CD8-positive, alpha-beta memory T cell (primary cell): Measurements from ENCODE around the gene MRPL10. TPM values are rescaled to one million over a fixed set of nuclear protein-coding genes. Genes with fewer than 3 reads are reported as not detected.

Experiments
- CTCF ChIA-PET: fragments of 350-600 bp; sonication (Branson Sonifier 250); formaldehyde crosslinking; loops from one replicate; lab custom pipeline; 2021; ENCODE audit warnings: antibody characterized with exemption; lab: Charles Lee
- POLR2A ChIA-PET: fragments of 350-600 bp; sonication (Branson Sonifier 250); formaldehyde crosslinking; loops from one replicate; lab custom pipeline; 2021; ENCODE audit warnings: antibody characterized with exemption; lab: Charles Lee
- DNase-seq, 5 donors: peaks; one replicate each; pipeline versions ENCODE4 v3.0.0 to v3.0.0-alpha.2; 2020 to 2022; ENCODE audit warnings: mixed read lengths in 1 of 5
- H3K27ac ChIP-seq: one replicate; pipeline ENCODE4 v1.7.0; 2013; ENCODE audit warnings: low read depth, mild to moderate bottlenecking, low read length, moderate library complexity
- H3K27me3 ChIP-seq: 2 replicates; pipeline ENCODE4 v1.7.0; 2013; ENCODE audit warnings: low read length, mild to moderate bottlenecking; ENCODE audit not compliant: insufficient read depth, poor library complexity, severe bottlenecking
- H3K36me3 ChIP-seq: 2 replicates; pipeline ENCODE4 v1.7.0; 2013; ENCODE audit warnings: mild to moderate bottlenecking, low read length, moderate library complexity; ENCODE audit not compliant: insufficient read depth
- H3K4me1 ChIP-seq: 2 replicates; pipeline ENCODE4 v1.7.0; 2013; ENCODE audit warnings: mild to moderate bottlenecking, low read length, moderate library complexity; ENCODE audit not compliant: insufficient read depth
- H3K4me3 ChIP-seq: 2 replicates; pipeline ENCODE4 v1.7.0; 2013; ENCODE audit warnings: mild to moderate bottlenecking, low read length
- H3K9me3 ChIP-seq: 2 replicates; pipeline ENCODE4 v1.7.0; 2013; ENCODE audit warnings: mild to moderate bottlenecking, low read length
- H3K27ac Mint-ChIP-seq, 8 donors: one replicate each; pipeline ENCODE4 v1.8.0; 2020 to 2021; ENCODE audit warnings: mixed read lengths in 8 of 8, mild to moderate bottlenecking in 6 of 8, inconsistent platforms in 3 of 8, moderate library complexity in 3 of 8
- H3K27me3 Mint-ChIP-seq, 2 donors: one replicate each; pipeline ENCODE4 v1.8.0; 2020 to 2021; ENCODE audit warnings: mixed read lengths in 2 of 2, mild to moderate bottlenecking in 1 of 2, moderate library complexity in 1 of 2
- H3K36me3 Mint-ChIP-seq, 3 donors: one replicate each; pipeline ENCODE4 v1.8.0; 2020 to 2021; ENCODE audit warnings: mixed read lengths in 3 of 3, inconsistent platforms in 1 of 3, mild to moderate bottlenecking in 1 of 3
- H3K4me1 Mint-ChIP-seq, 3 donors: one replicate each; pipeline ENCODE4 v1.8.0; 2020 to 2021; ENCODE audit warnings: mixed read lengths in 3 of 3, inconsistent platforms in 1 of 3, mild to moderate bottlenecking in 1 of 3
- H3K4me3 Mint-ChIP-seq, 7 donors: one replicate each; pipeline ENCODE4 v1.8.0; 2020 to 2021; ENCODE audit warnings: mixed read lengths in 7 of 7, mild to moderate bottlenecking in 6 of 7, moderate library complexity in 4 of 7, inconsistent platforms in 2 of 7
- H3K9me3 Mint-ChIP-seq, 5 donors: one replicate each; pipeline ENCODE4 v1.8.0; 2020 to 2022; ENCODE audit warnings: mixed read lengths in 5 of 5, mild to moderate bottlenecking in 3 of 5, moderate library complexity in 2 of 5, inconsistent platforms in 1 of 5
- polyA plus RNA-seq: library from polyadenylated mRNA; unstranded; fragments of 300-500 nt; fragmentation: Illumina TruSeq; gene quantifications from one replicate; pipeline ENCODE4 v1.2.3, GENCODE V29; 2021
- total RNA-seq, 2 experiments: library from RNA; stranded (reverse); gene quantifications; one replicate each; pipeline ENCODE4 v1.2.3, GENCODE V29; 2021

MRPL10 gene
- total and polyA plus RNA-seq, 3 experiments from 2014 or later: 59.8 to 67.7 (median 67.0) TPM

DNA sequence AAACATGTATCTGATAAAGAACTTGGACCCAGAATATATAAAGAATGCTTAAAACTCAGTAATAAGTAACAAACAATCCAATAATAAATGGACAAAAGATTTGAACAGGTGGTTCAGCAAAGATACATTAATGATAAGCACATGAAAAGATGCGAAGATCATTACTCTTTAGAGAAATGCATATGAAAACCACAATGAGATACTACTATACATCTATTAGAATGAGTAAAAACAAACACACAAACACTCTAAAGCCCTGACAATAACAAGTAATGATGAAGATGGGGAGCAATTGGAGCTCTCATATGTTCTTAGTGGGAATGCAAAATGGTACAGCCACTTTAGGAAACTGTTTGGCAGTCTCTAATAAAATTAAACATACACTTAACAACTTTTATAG is 38.9 kb downstream of the MRPL10 start:
- Histone ChIP-seq H3K27ac (no peak overlapping the region), H3K27me3 (peaks cover 18% of the 10 kb centered on the region), H3K9me3 (no peaks in the 10 kb centered on the region), H3K36me3 (no peaks in the 10 kb centered on the region), H3K4me1 (peaks cover 5% of the 10 kb centered on the region), H3K4me3 (no peak overlapping the region)
- Mint-ChIP-seq H3K27ac (no peak overlapping the region), H3K4me3 (no peak overlapping the region), H3K27me3 (peaks cover 47 to 68% of the 10 kb centered on the region in 2 donors), H3K36me3 (no peaks in the 10 kb centered on the region), H3K4me1 (peaks cover 9 to 16% (median 15%) of the 10 kb centered on the region in 3 donors), H3K9me3 (peaks cover 0 to 3% (median 0%) of the 10 kb centered on the region in 5 donors)
- ChIA-PET CTCF (interaction anchor here (1.2 kb wide), 1 partner anchor 59 kb away, joined by 3 read pairs; the partner anchor contains the start of gene TBX21), POLR2A (no interaction called here)
- DNase-seq: no peak

- peaks cover 18% of the 10 kb centered on the region for H3K27me3 ChIP-seq
- H3K9me3 Mint-ChIP-seq: peaks cover 0 to 3% (median 0%) of the 10 kb centered on the region in 5 donors
- H3K36me3 ChIP-seq: no peaks in the 10 kb centered on the region
- no peaks in the 10 kb centered on the region for H3K9me3 ChIP-seq
- ChIA-PET CTCF (interaction anchor here (1.2 to 2.1 kb wide), 2 partner anchors 11 to 91 kb away, joined by 3 to 10 read pairs; no protein-coding TSS in a partner anchor), POLR2A (interaction anchor here (0.6 kb wide), 1 partner anchor 119 kb away, joined by 3 read pairs; no protein-coding TSS in a partner anchor)
- peaks cover 5% of the 10 kb centered on the region for H3K4me1 ChIP-seq
- peak overlapping the region in 2 of 7 donors; percentile 58 to 73 for H3K4me3 Mint-ChIP-seq
- H3K27ac Mint-ChIP-seq: no peak overlapping the region
- peaks cover 9 to 16% (median 15%) of the 10 kb centered on the region in 3 donors for H3K4me1 Mint-ChIP-seq
- no peak for DNase-seq
- H3K27me3 Mint-ChIP-seq: peaks cover 47 to 65% of the 10 kb centered on the region in 2 donors
- no peak overlapping the region for H3K4me3 ChIP-seq
- no peak overlapping the region for H3K27ac ChIP-seq
- no peaks in the 10 kb centered on the region for H3K36me3 Mint-ChIP-seq
Measured at GRCh38 chr17:47791025-47791424, 40.3 kb downstream of the MRPL10 start.

- peaks cover 9 to 16% (median 15%) of the 10 kb centered on the region in 3 donors for H3K4me1 Mint-ChIP-seq
- no peak overlapping the region for H3K27ac Mint-ChIP-seq
- ChIA-PET CTCF (interaction anchor here (0.7 to 2.1 kb wide), 9 partner anchors 57 to 128 kb away, joined by 3 to 10 read pairs (median 4); partner anchors contain the start of genes TBKBP1 and TBX21), POLR2A (interaction anchor here (0.8 kb wide), 1 partner anchor 57 kb away, joined by 4 read pairs; the partner anchor contains the start of gene TBX21)
- Histone ChIP-seq H3K27ac (no peak overlapping the region), H3K36me3 (no peaks in the 10 kb centered on the region), H3K27me3 (peaks cover 18% of the 10 kb centered on the region), H3K4me3 (peak overlapping the region; percentile 41), H3K9me3 (no peaks in the 10 kb centered on the region), H3K4me1 (peaks cover 5% of the 10 kb centered on the region)
- peak; percentile 25 to 71 (median 43) for DNase-seq
- H3K9me3 Mint-ChIP-seq: peaks cover 0 to 3% (median 0%) of the 10 kb centered on the region in 5 donors
- H3K36me3 Mint-ChIP-seq: no peaks in the 10 kb centered on the region
- H3K4me3 Mint-ChIP-seq: peak overlapping the region; percentile 49 to 89 (median 78)
- H3K27me3 Mint-ChIP-seq: peaks cover 43 to 60% of the 10 kb centered on the region in 2 donors
Measured at GRCh38 chr17:47789611-47790561, 41.5 kb downstream of the MRPL10 start.

- no peak overlapping the region for H3K27ac Mint-ChIP-seq
- H3K4me3 ChIP-seq: no peak overlapping the region
- H3K4me3 Mint-ChIP-seq: no peak overlapping the region
- H3K36me3 Mint-ChIP-seq: no peaks in the 10 kb centered on the region
- peaks cover 9 to 13% (median 13%) of the 10 kb centered on the region in 3 donors for H3K4me1 Mint-ChIP-seq
- H3K27me3 Mint-ChIP-seq: peaks cover 18 to 52% of the 10 kb centered on the region in 2 donors
- DNase-seq: no peak
- POLR2A ChIA-PET: interaction anchor here (1.0 kb wide), 1 partner anchor 53 kb away, joined by 3 read pairs; the partner anchor contains the start of gene TBX21
- H3K36me3 ChIP-seq: no peaks in the 10 kb centered on the region
- peaks cover 8% of the 10 kb centered on the region for H3K27me3 ChIP-seq
- peaks cover 0 to 3% (median 0%) of the 10 kb centered on the region in 5 donors for H3K9me3 Mint-ChIP-seq
- no peak overlapping the region for H3K27ac ChIP-seq
- CTCF ChIA-PET: interaction anchor here (1.4 kb wide), 1 partner anchor 92 kb away, joined by 3 read pairs; no protein-coding TSS in a partner anchor
- no peaks in the 10 kb centered on the region for H3K9me3 ChIP-seq
- H3K4me1 ChIP-seq: peaks cover 5% of the 10 kb centered on the region
Measured at GRCh38 chr17:47785538-47786123, 45.7 kb downstream of the MRPL10 start.

- Histone ChIP-seq H3K36me3 (no peaks in the 10 kb centered on the region), H3K27me3 (peaks cover 11% of the 10 kb centered on the region), H3K4me3 (no peak overlapping the region), H3K4me1 (no peaks in the 10 kb centered on the region), H3K27ac (no peak overlapping the region), H3K9me3 (no peaks in the 10 kb centered on the region)
- no peaks in the 10 kb centered on the region for H3K9me3 Mint-ChIP-seq
- ChIA-PET CTCF (interaction anchor here (1.7 to 2.1 kb wide), 2 partner anchors 15 to 48 kb away, joined by 5 to 7 read pairs; partner anchors contain the start of gene TBX21), POLR2A (no interaction called here)
- H3K27me3 Mint-ChIP-seq: peaks cover 16 to 57% of the 10 kb centered on the region in 2 donors
- H3K27ac Mint-ChIP-seq: no peak overlapping the region
- no peak for DNase-seq
- peaks cover 4 to 8% (median 5%) of the 10 kb centered on the region in 3 donors for H3K4me1 Mint-ChIP-seq
- H3K4me3 Mint-ChIP-seq: no peak overlapping the region
- H3K36me3 Mint-ChIP-seq: no peaks in the 10 kb centered on the region
Measured at GRCh38 chr17:47781397-47781796, 49.9 kb downstream of the MRPL10 start.

DNA sequence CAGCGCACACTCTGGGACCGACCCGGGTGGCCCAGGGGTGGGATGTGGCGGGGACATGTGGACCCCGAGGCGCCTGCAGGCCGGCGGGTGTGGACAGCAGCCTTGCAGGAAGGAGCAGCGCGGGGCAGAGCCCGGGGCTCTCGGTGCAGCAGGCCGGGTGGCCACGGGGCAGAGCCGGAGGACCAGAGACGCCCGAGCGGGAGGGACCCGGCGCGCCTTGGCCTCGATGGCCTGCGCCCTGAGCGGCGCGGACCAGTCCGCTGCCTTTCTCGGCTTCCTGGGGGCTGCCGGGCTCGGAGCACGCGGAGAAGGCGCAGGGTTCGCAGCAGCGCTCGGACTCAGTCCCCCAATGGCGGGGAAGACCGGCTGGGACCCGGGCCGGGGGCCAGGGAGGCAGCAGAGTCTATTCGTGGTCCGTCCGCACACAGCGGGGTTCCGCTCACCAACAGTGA is 53.1 kb downstream of the MRPL10 start:
- no peak overlapping the region for H3K4me3 ChIP-seq
- Mint-ChIP-seq H3K9me3 (peaks cover 0 to 2% (median 0%) of the 10 kb centered on the region in 5 donors), H3K27me3 (peaks cover 31 to 72% of the 10 kb centered on the region in 2 donors), H3K4me3 (no peak overlapping the region), H3K36me3 (peaks cover 0 to 4% (median 0%) of the 10 kb centered on the region in 3 donors), H3K4me1 (peaks cover 4 to 8% (median 7%) of the 10 kb centered on the region in 3 donors), H3K27ac (no peak overlapping the region)
- H3K9me3 ChIP-seq: no peaks in the 10 kb centered on the region
- H3K36me3 ChIP-seq: no peaks in the 10 kb centered on the region
- H3K27me3 ChIP-seq: peaks cover 26% of the 10 kb centered on the region
- no peak overlapping the region for H3K27ac ChIP-seq
- DNase-seq: no peak
- ChIA-PET POLR2A (no interaction called here), CTCF (interaction anchor here (1.1 kb wide), 1 partner anchor 59 kb away, joined by 4 read pairs; no protein-coding TSS in a partner anchor)
- no peaks in the 10 kb centered on the region for H3K4me1 ChIP-seq

DNA sequence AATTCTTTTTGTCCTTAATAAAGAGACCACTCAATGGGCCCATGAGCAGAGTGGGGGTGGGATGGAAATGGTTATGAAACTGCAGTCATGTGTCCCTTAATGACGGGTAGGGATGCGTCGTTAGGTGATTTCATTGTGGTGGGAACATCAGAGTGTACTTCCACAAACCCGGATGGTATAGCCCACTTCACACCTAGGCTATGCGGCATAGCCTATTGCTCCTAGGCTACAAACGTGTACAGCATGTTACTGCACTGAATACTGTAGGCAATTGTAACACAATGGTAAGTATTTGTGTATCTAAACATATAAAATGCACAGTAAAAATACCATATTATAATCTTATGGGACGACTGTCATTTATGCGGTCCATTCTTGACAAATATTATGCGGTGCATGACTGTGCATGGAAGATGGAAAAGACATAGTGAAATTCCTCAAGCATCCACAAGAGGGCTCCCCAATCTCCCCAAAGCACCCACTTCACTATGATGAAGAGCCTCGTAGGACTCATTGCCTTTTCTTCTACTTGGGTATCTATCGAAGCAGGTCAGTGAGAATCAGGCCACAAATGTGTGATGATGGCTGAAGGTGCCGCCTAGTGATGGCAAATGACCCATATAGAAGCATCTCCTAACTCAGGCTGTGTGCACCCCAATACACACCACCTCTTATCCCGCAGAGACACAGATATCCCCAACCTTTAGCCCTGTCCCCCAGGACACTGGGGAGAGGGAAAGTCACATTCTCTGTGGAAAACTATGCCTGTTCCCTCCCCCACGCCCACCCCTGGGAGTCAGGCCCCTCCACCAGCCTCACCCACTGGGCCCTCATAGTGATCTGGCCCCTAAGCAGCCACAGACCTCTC is 54.8 kb downstream of the MRPL10 start:
- H3K36me3 ChIP-seq: no peaks in the 10 kb centered on the region
- Mint-ChIP-seq H3K9me3 (peaks cover 0 to 7% (median 2%) of the 10 kb centered on the region in 5 donors), H3K4me3 (no peak overlapping the region), H3K27ac (peak overlapping the region in 1 of 8 donors; percentile 24), H3K36me3 (peaks cover 0 to 5% (median 0%) of the 10 kb centered on the region in 3 donors), H3K27me3 (peaks cover 31 to 65% of the 10 kb centered on the region in 2 donors), H3K4me1 (peaks cover 4 to 8% (median 7%) of the 10 kb centered on the region in 3 donors)
- ChIA-PET CTCF (interaction anchor here (0.6 to 0.9 kb wide), 3 partner anchors 10 to 66 kb away, joined by 3 read pairs; no protein-coding TSS in a partner anchor), POLR2A (no interaction called here)
- H3K4me3 ChIP-seq: no peak overlapping the region
- no peaks in the 10 kb centered on the region for H3K9me3 ChIP-seq
- H3K4me1 ChIP-seq: no peaks in the 10 kb centered on the region
- peaks cover 26% of the 10 kb centered on the region for H3K27me3 ChIP-seq
- DNase-seq: peak in 4 of 5 donors; percentile 20 to 60 (median 42)
- H3K27ac ChIP-seq: no peak overlapping the region
